Upper lobe of right lung (tissue), 1 donor: ENCODE data around the gene ADAMTS14. TPM values are rescaled to one million over a fixed set of nuclear protein-coding genes. Genes with fewer than 3 reads are reported as not detected.

ENCODE experiments used
- ATAC-seq: fragments of 200-7000 bp; cut with Tn5 transposase; one replicate; pipeline ENCODE4 v1.9.1; 2020; ENCODE audit warnings: mild to moderate bottlenecking, moderate library complexity
- DNase-seq: peaks from one replicate; pipeline ENCODE4 v3.0.0-alpha.2; 2020
- H3K27ac ChIP-seq: fragments of 200-600 bp; one replicate; pipeline ENCODE4 v1.8.0; 2022
- H3K27me3 ChIP-seq: fragments of 200-600 bp; one replicate; pipeline ENCODE4 v1.8.0; 2022; ENCODE audit warnings: mild to moderate bottlenecking
- H3K36me3 ChIP-seq: fragments of 200-600 bp; one replicate; pipeline ENCODE4 v1.8.0; 2022
- H3K4me1 ChIP-seq: fragments of 200-600 bp; one replicate; pipeline ENCODE4 v1.8.0; 2022
- H3K4me3 ChIP-seq: fragments of 200-600 bp; one replicate; pipeline ENCODE4 v1.8.0; 2022; ENCODE audit warnings: mild to moderate bottlenecking
- H3K9me3 ChIP-seq: fragments of 200-600 bp; one replicate; pipeline ENCODE4 v1.8.0; 2022
- CTCF ChIP-seq: fragments of 200-600 bp; IDR thresholded peaks from one replicate; pipeline ENCODE4 v1.8.0; 2022; ENCODE audit warnings: antibody characterized with exemption
- intact Hi-C: fragments of 100-400 bp; cut with DNase I; formaldehyde crosslinking; loops from one replicate; pipeline ENCODE4 v1.11.0; 2022
- total RNA-seq: library from RNA; stranded (reverse); fragmentation: NEBNext Ultra II Directional; extraction: Animal tissue kit (Norgen Biotek cat#: 25700); gene quantifications from one replicate; pipeline ENCODE4 v1.2.1, GENCODE V29; 2021
- donor health status: DM: no; HTN: yes; CAD: no; lungs with severe emphysema.

Gene ADAMTS14
- total RNA-seq, 1 donor from 2014 or later = 0.55 TPM

GRCh38 chr10:70748305-70748704 is 76.0 kb downstream of the ADAMTS14 start:
- H3K9me3 ChIP-seq = no peaks in the 10 kb centered on the region
- H3K27me3 ChIP-seq = no peaks in the 10 kb centered on the region
- no peak for ATAC-seq
- H3K4me1 ChIP-seq = peaks cover 1% of the 10 kb centered on the region
- H3K27ac ChIP-seq = no peak overlapping the region
- H3K36me3 ChIP-seq = no peaks in the 10 kb centered on the region
- no peak for TF ChIP-seq CTCF
- DNase-seq = peak; percentile 45
- H3K4me3 ChIP-seq = no peak overlapping the region
- intact Hi-C loops = no loop called here

- DNase-seq (peak; percentile 40), ATAC-seq (no peak)
- TF ChIP-seq CTCF = no peak
- Histone ChIP-seq H3K9me3 (no peaks in the 10 kb centered on the region), H3K4me1 (peaks cover 1% of the 10 kb centered on the region), H3K27me3 (no peaks in the 10 kb centered on the region), H3K36me3 (no peaks in the 10 kb centered on the region), H3K27ac (no peak overlapping the region), H3K4me3 (no peak overlapping the region)
- intact Hi-C loops = no loop called here
These were observed 76.7 kb downstream of the ADAMTS14 start for GRCh38 chr10:70748801-70749573.

GRCh38 chr10:70749756-70750155 is 77.5 kb downstream of the ADAMTS14 start:
- ATAC-seq = no peak
- Histone ChIP-seq H3K9me3 (no peaks in the 10 kb centered on the region), H3K36me3 (no peaks in the 10 kb centered on the region), H3K27ac (no peak overlapping the region), H3K27me3 (no peaks in the 10 kb centered on the region), H3K4me1 (peaks cover 3% of the 10 kb centered on the region), H3K4me3 (no peak overlapping the region)
- TF ChIP-seq CTCF = no peak
- peak; percentile 62 for DNase-seq
- intact Hi-C loops = no loop called here

- no peak overlapping the region for H3K27ac ChIP-seq
- H3K36me3 ChIP-seq = no peaks in the 10 kb centered on the region
- intact Hi-C loops = no loop called here
- no peak overlapping the region for H3K4me3 ChIP-seq
- DNase-seq = peak; percentile 35
- H3K27me3 ChIP-seq = no peaks in the 10 kb centered on the region
- H3K9me3 ChIP-seq = no peaks in the 10 kb centered on the region
- peaks cover 3% of the 10 kb centered on the region for H3K4me1 ChIP-seq
- no peak for ATAC-seq
- TF ChIP-seq CTCF = no peak
These were observed 77.9 kb downstream of the ADAMTS14 start for GRCh38 chr10:70750156-70750703.

- TF ChIP-seq CTCF = no peak
- H3K4me3 ChIP-seq = no peak overlapping the region
- H3K4me1 ChIP-seq = peaks cover 3% of the 10 kb centered on the region
- DNase-seq (peak; percentile 49), ATAC-seq (no peak)
- H3K9me3 ChIP-seq = no peaks in the 10 kb centered on the region
- no peaks in the 10 kb centered on the region for H3K36me3 ChIP-seq
- H3K27me3 ChIP-seq = no peaks in the 10 kb centered on the region
- intact Hi-C loops = no loop called here
- no peak overlapping the region for H3K27ac ChIP-seq
These were observed 79.0 kb downstream of the ADAMTS14 start for GRCh38 chr10:70751356-70751755.
